Dermis blood vessel endothelial cell (primary cell): ENCODE results near the gene HEATR9. TPM values are rescaled to one million over a fixed set of nuclear protein-coding genes. Genes with fewer than 3 reads are reported as not detected.
A peak's percentile ranks its signal among the peaks of the same experiment; 100 is the strongest.

ENCODE experiments used
- DNase-seq: peaks from one replicate; pipeline ENCODE4 v3.0.0; 2010
- total RNA-seq: library from RNA; depleted of rRNA; stranded (reverse); fragments of >200 nt; gene quantifications from 2 replicates; pipeline ENCODE4 v1.2.3, GENCODE V29; 2014

The HEATR9 gene
- total RNA-seq, 1 donor from 2014 or later, result not detected

GRCh38 chr17:35865412-35866340, 3.0 kb downstream of the HEATR9 start:
- peak; percentile 49 for DNase-seq

GRCh38 chr17:35864853-35865252, 3.8 kb downstream of the HEATR9 start:
- no peak for DNase-seq

GRCh38 chr17:35856603-35857002, 12.1 kb downstream of the HEATR9 start:
- DNase-seq, result no peak

GRCh38 chr17:35855965-35856364, 12.7 kb downstream of the HEATR9 start:
- DNase-seq, result no peak

- peak; percentile 89 for DNase-seq
These were observed 19.0 kb downstream of the HEATR9 start for GRCh38 chr17:35849469-35850348.

- no peak for DNase-seq
These were observed 20.9 kb downstream of the HEATR9 start for GRCh38 chr17:35847633-35848373.

- no peak for DNase-seq
These were observed 21.7 kb downstream of the HEATR9 start for GRCh38 chr17:35847006-35847405.

- DNase-seq, result no peak
These were observed 22.5 kb downstream of the HEATR9 start for GRCh38 chr17:35846055-35846809.

- DNase-seq, result no peak
These were observed 24.1 kb downstream of the HEATR9 start for GRCh38 chr17:35844547-35844946.

GRCh38 chr17:35843698-35844097, 25.0 kb downstream of the HEATR9 start:
- DNase-seq, result no peak

- no peak for DNase-seq
These were observed 26.5 kb downstream of the HEATR9 start for GRCh38 chr17:35842239-35842638.

GRCh38 chr17:35841505-35841904, 27.2 kb downstream of the HEATR9 start:
- DNase-seq, result no peak

GRCh38 chr17:35841101-35841500, 27.6 kb downstream of the HEATR9 start:
- no peak for DNase-seq

GRCh38 chr17:35825206-35825605, 43.5 kb downstream of the HEATR9 start:
- no peak for DNase-seq

- DNase-seq, result no peak
These were observed 47.4 kb downstream of the HEATR9 start for GRCh38 chr17:35821308-35821707.

GRCh38 chr17:35819455-35819854, 49.2 kb downstream of the HEATR9 start:
- DNase-seq, result no peak

- no peak for DNase-seq
These were observed 51.5 kb downstream of the HEATR9 start for GRCh38 chr17:35817196-35817595.

- DNase-seq, result no peak
These were observed 52.0 kb downstream of the HEATR9 start for GRCh38 chr17:35816723-35817122.

- DNase-seq, result no peak
These were observed 56.2 kb downstream of the HEATR9 start for GRCh38 chr17:35812456-35812855.

- no peak for DNase-seq
These were observed 56.9 kb downstream of the HEATR9 start for GRCh38 chr17:35811759-35812158.

- DNase-seq, result peak; percentile 20
These were observed 58.7 kb downstream of the HEATR9 start for GRCh38 chr17:35809855-35810461.
